Measurements from ENCODE around the gene TRPC4.
"Not testable (repeated sequence)": the region's sequence is repeated elsewhere in the genome, so short reads cannot be mapped to it uniquely, and the experiment has no call there.

Gene TRPC4

GRCh38 chr13:37596805-37597204, 272.8 kb downstream of the TRPC4 start:
- no peak for DNase-seq

GRCh38 chr13:37595162-37595561, 274.4 kb downstream of the TRPC4 start:
- no peak for DNase-seq

GRCh38 chr13:37594550-37594949, 275.0 kb downstream of the TRPC4 start:
- DNase-seq, result no peak

- DNase-seq, result not testable (repeated sequence)
These were observed 280.2 kb downstream of the TRPC4 start for GRCh38 chr13:37589381-37589780.

GRCh38 chr13:37587236-37587635, 282.3 kb downstream of the TRPC4 start:
- DNase-seq, result no peak

All from KG1 (cell line).